HUES48 (cell line): ENCODE measurements around the gene AMER2.

Experiments used
- H3K27ac ChIP-seq: one replicate; pipeline ENCODE4 v1.7.0; 2013; ENCODE audit warnings: low read depth, low read length, inconsistent platforms
- H3K27me3 ChIP-seq: 2 replicates; pipeline ENCODE4 v1.6.1; 2013; ENCODE audit warnings: mild to moderate bottlenecking, low read length; ENCODE audit not compliant: control insufficient read depth, insufficient read depth
- H3K36me3 ChIP-seq: 2 replicates; pipeline ENCODE4 v1.6.1; 2013; ENCODE audit warnings: low read length; ENCODE audit not compliant: control insufficient read depth, insufficient read depth
- H3K4me1 ChIP-seq: 2 replicates; pipeline ENCODE4 v1.6.1; 2013; ENCODE audit warnings: mild to moderate bottlenecking, low read length; ENCODE audit not compliant: control insufficient read depth, insufficient read depth
- H3K4me3 ChIP-seq: 2 replicates; pipeline ENCODE4 v1.5.1; 2013; ENCODE audit warnings: mild to moderate bottlenecking, low read depth, low read length
- H3K9ac ChIP-seq: 2 replicates; pipeline ENCODE4 v1.6.1; 2013; ENCODE audit warnings: mild to moderate bottlenecking, low read depth, low read length, moderate library complexity
- H3K9me3 ChIP-seq: 2 replicates; pipeline ENCODE4 v1.6.1; 2013; ENCODE audit warnings: low read length; ENCODE audit not compliant: control insufficient read depth, insufficient read depth

The AMER2 gene

GRCh38 chr13:25151626-25152195 lies 20.4 kb downstream of the AMER2 start:
- Histone ChIP-seq H3K36me3 (no peaks in the 10 kb centered on the region), H3K27ac (peak overlapping the region; percentile 26), H3K9ac (no peak overlapping the region), H3K9me3 (no peaks in the 10 kb centered on the region), H3K4me3 (0 out of 2 replicates have a peak overlapping the region, but pooled peaks have one; percentile 16), H3K27me3 (peaks cover 3% of the 10 kb centered on the region; the same call in 1 of the 2 replicates), H3K4me1 (peaks cover 35% of the 10 kb centered on the region)

GRCh38 chr13:25149711-25150110 lies 22.4 kb downstream of the AMER2 start:
- Histone ChIP-seq H3K27ac (no peak overlapping the region), H3K9me3 (no peaks in the 10 kb centered on the region), H3K36me3 (no peaks in the 10 kb centered on the region), H3K27me3 (peaks cover 3% of the 10 kb centered on the region; the same call in 1 of the 2 replicates), H3K4me1 (peaks cover 35% of the 10 kb centered on the region), H3K4me3 (no peak overlapping the region), H3K9ac (no peak overlapping the region)

GRCh38 chr13:25148402-25148771 lies 23.7 kb downstream of the AMER2 start:
- Histone ChIP-seq H3K36me3 (no peaks in the 10 kb centered on the region), H3K27ac (no peak overlapping the region), H3K9ac (no peak overlapping the region), H3K27me3 (peaks cover 3% of the 10 kb centered on the region; the same call in 1 of the 2 replicates), H3K4me1 (peaks cover 23% of the 10 kb centered on the region), H3K9me3 (no peaks in the 10 kb centered on the region), H3K4me3 (no peak overlapping the region)

- no peaks in the 10 kb centered on the region for H3K9me3 ChIP-seq
- H3K4me3 ChIP-seq, result no peak overlapping the region
- H3K9ac ChIP-seq, result no peak overlapping the region
- H3K4me1 ChIP-seq, result peaks cover 17% of the 10 kb centered on the region
- H3K27ac ChIP-seq, result no peak overlapping the region
- no peaks in the 10 kb centered on the region for H3K36me3 ChIP-seq
- H3K27me3 ChIP-seq, result peaks cover 3% of the 10 kb centered on the region; the same call in 1 of the 2 replicates
Measured at GRCh38 chr13:25147638-25148401, 24.3 kb downstream of the AMER2 start.

GRCh38 chr13:25143706-25144105 lies 28.4 kb downstream of the AMER2 start:
- Histone ChIP-seq H3K9ac (no peak overlapping the region), H3K4me3 (no peak overlapping the region), H3K27ac (no peak overlapping the region), H3K4me1 (peaks cover 4% of the 10 kb centered on the region; the same call in 1 of the 2 replicates), H3K27me3 (no peaks in the 10 kb centered on the region), H3K36me3 (no peaks in the 10 kb centered on the region), H3K9me3 (no peaks in the 10 kb centered on the region)

- Histone ChIP-seq H3K4me3 (no peak overlapping the region), H3K4me1 (peaks cover 25% of the 10 kb centered on the region), H3K27me3 (no peaks in the 10 kb centered on the region), H3K36me3 (no peaks in the 10 kb centered on the region), H3K9me3 (no peaks in the 10 kb centered on the region), H3K9ac (no peak overlapping the region), H3K27ac (no peak overlapping the region)
Measured at GRCh38 chr13:25141042-25141441, 31.0 kb downstream of the AMER2 start.

GRCh38 chr13:25137788-25138115 lies 34.3 kb downstream of the AMER2 start:
- H3K4me3 ChIP-seq, result peak overlapping the region; percentile 1; the same call in 1 of the 2 replicates
- no peaks in the 10 kb centered on the region for H3K36me3 ChIP-seq
- peak overlapping the region; percentile 83 for H3K27ac ChIP-seq
- H3K9ac ChIP-seq, result no peak overlapping the region
- H3K9me3 ChIP-seq, result peaks cover 9% of the 10 kb centered on the region
- no peaks in the 10 kb centered on the region for H3K27me3 ChIP-seq
- peaks cover 32% of the 10 kb centered on the region for H3K4me1 ChIP-seq

GRCh38 chr13:25136880-25137787 lies 35.0 kb downstream of the AMER2 start:
- no peaks in the 10 kb centered on the region for H3K27me3 ChIP-seq
- peak overlapping the region; percentile 83 for H3K27ac ChIP-seq
- peak overlapping the region; percentile 42 for H3K4me3 ChIP-seq
- H3K9me3 ChIP-seq, result peaks cover 9% of the 10 kb centered on the region
- H3K9ac ChIP-seq, result no peak overlapping the region
- H3K4me1 ChIP-seq, result peaks cover 37% of the 10 kb centered on the region
- no peaks in the 10 kb centered on the region for H3K36me3 ChIP-seq

GRCh38 chr13:25135896-25136295 lies 36.2 kb downstream of the AMER2 start:
- Histone ChIP-seq H3K27ac (peak overlapping the region; percentile 83), H3K9ac (no peak overlapping the region), H3K4me3 (no peak overlapping the region), H3K9me3 (peaks cover 9% of the 10 kb centered on the region), H3K27me3 (no peaks in the 10 kb centered on the region), H3K4me1 (peaks cover 49% of the 10 kb centered on the region), H3K36me3 (no peaks in the 10 kb centered on the region)

- Histone ChIP-seq H3K27me3 (no peaks in the 10 kb centered on the region), H3K27ac (no peak overlapping the region), H3K4me3 (no peak overlapping the region), H3K36me3 (no peaks in the 10 kb centered on the region), H3K9ac (no peak overlapping the region), H3K4me1 (peaks cover 42% of the 10 kb centered on the region), H3K9me3 (peaks cover 9% of the 10 kb centered on the region)
Measured at GRCh38 chr13:25132751-25133390, 39.2 kb downstream of the AMER2 start.
